ENCODE results near the gene NKIRAS1. TPM values are rescaled to one million over a fixed set of nuclear protein-coding genes. Genes with fewer than 3 reads are reported as not detected.

NKIRAS1 gene
- total and polyA plus RNA-seq, 2 of the 8 experiments (the other 6 are each of a cell fraction or from before 2014, with no cell fraction given), result 3.4 to 7.0 TPM

- TF ChIP-seq EGR1 (IDR thresholded peaks at IDR 0.05; ENCODE audit: borderline replicate concordance, low read depth, low read length), result no peak
- no peak for TF ChIP-seq EZH2 (IDR thresholded peaks at IDR 0.05; ENCODE audit: low read depth, low read length, severe bottlenecking)
- TF ChIP-seq SP2 (IDR thresholded peaks at IDR 0.05; ENCODE audit: low read length), result no peak
- no peak for TF ChIP-seq RAD21 (IDR thresholded peaks at IDR 0.05 in 1 of 2, conservative IDR thresholded peaks at IDR 0.05 in 1 of 2; ENCODE audit: low read depth in 2 of 2, low read length in 2 of 2)
Observed at GRCh38 chr3:23904545-23904944, 12.2 kb downstream of the NKIRAS1 start (continued).

Measured in H1 (cell line).